ENCODE measurements around the gene RSPH10B.
"Not testable (repeated sequence)": the region's sequence is repeated elsewhere in the genome, so short reads cannot be mapped to it uniquely, and the experiment has no call there.

The RSPH10B gene

GRCh38 chr7:5963810-5964209, 6.7 kb downstream of the RSPH10B start:
- not testable (repeated sequence) for H3K4me1 Mint-ChIP-seq (ENCODE audit: low read depth); H3K4me3 Mint-ChIP-seq; H3K36me3 Mint-ChIP-seq (ENCODE audit: low read depth)

GRCh38 chr7:5963205-5963604, 7.3 kb downstream of the RSPH10B start:
- H3K9me3 Mint-ChIP-seq; H3K4me3 Mint-ChIP-seq; H3K4me1 Mint-ChIP-seq (ENCODE audit: low read depth); DNase-seq; H3K27ac Mint-ChIP-seq; H3K36me3 Mint-ChIP-seq (ENCODE audit: low read depth); H3K27me3 Mint-ChIP-seq: not testable (repeated sequence)

More at GRCh38 chr7:5963810-5964209, 6.7 kb downstream of the RSPH10B start:
- not testable (repeated sequence) for H3K27ac Mint-ChIP-seq, H3K27me3 Mint-ChIP-seq, H3K9me3 Mint-ChIP-seq, DNase-seq

GRCh38 chr7:5934945-5935450, 35.5 kb downstream of the RSPH10B start:
- H3K4me1 Mint-ChIP-seq (ENCODE audit: low read depth); H3K9me3 Mint-ChIP-seq; H3K36me3 Mint-ChIP-seq (ENCODE audit: low read depth); H3K4me3 Mint-ChIP-seq; H3K27me3 Mint-ChIP-seq; H3K27ac Mint-ChIP-seq; DNase-seq: not testable (repeated sequence)

GRCh38 chr7:5931905-5932644, 38.4 kb downstream of the RSPH10B start:
- not testable (repeated sequence) for DNase-seq; H3K27me3 Mint-ChIP-seq; H3K27ac Mint-ChIP-seq; H3K4me3 Mint-ChIP-seq; H3K36me3 Mint-ChIP-seq (ENCODE audit: low read depth); H3K9me3 Mint-ChIP-seq; H3K4me1 Mint-ChIP-seq (ENCODE audit: low read depth)

GRCh38 chr7:5931250-5931649, 39.2 kb downstream of the RSPH10B start:
- H3K27ac Mint-ChIP-seq; H3K27me3 Mint-ChIP-seq; H3K4me3 Mint-ChIP-seq; DNase-seq; H3K4me1 Mint-ChIP-seq (ENCODE audit: low read depth); H3K9me3 Mint-ChIP-seq; H3K36me3 Mint-ChIP-seq (ENCODE audit: low read depth): not testable (repeated sequence)

- not testable (repeated sequence) for H3K27ac Mint-ChIP-seq; H3K4me3 Mint-ChIP-seq; H3K4me1 Mint-ChIP-seq (ENCODE audit: low read depth); H3K36me3 Mint-ChIP-seq (ENCODE audit: low read depth); H3K9me3 Mint-ChIP-seq; DNase-seq; H3K27me3 Mint-ChIP-seq
Observed at GRCh38 chr7:5930290-5930689, 40.2 kb downstream of the RSPH10B start.

- H3K27me3 Mint-ChIP-seq; H3K9me3 Mint-ChIP-seq; H3K4me1 Mint-ChIP-seq (ENCODE audit: low read depth); H3K27ac Mint-ChIP-seq; DNase-seq; H3K36me3 Mint-ChIP-seq (ENCODE audit: low read depth); H3K4me3 Mint-ChIP-seq: not testable (repeated sequence)
Observed at GRCh38 chr7:5926263-5926870, 44.1 kb downstream of the RSPH10B start.

GRCh38 chr7:5924630-5925029, 45.9 kb downstream of the RSPH10B start:
- not testable (repeated sequence) for H3K36me3 Mint-ChIP-seq (ENCODE audit: low read depth); H3K4me3 Mint-ChIP-seq; H3K27ac Mint-ChIP-seq; H3K4me1 Mint-ChIP-seq (ENCODE audit: low read depth); DNase-seq; H3K27me3 Mint-ChIP-seq; H3K9me3 Mint-ChIP-seq

- H3K4me3 Mint-ChIP-seq: not testable (repeated sequence)
Observed at GRCh38 chr7:5924180-5924579, 46.3 kb downstream of the RSPH10B start.

GRCh38 chr7:5916529-5916928, 54.0 kb downstream of the RSPH10B start:
- not testable (repeated sequence) for H3K36me3 Mint-ChIP-seq (ENCODE audit: low read depth)

More at GRCh38 chr7:5924180-5924579, 46.3 kb downstream of the RSPH10B start:
- not testable (repeated sequence) for H3K27me3 Mint-ChIP-seq; H3K4me1 Mint-ChIP-seq (ENCODE audit: low read depth); H3K36me3 Mint-ChIP-seq (ENCODE audit: low read depth); H3K27ac Mint-ChIP-seq; H3K9me3 Mint-ChIP-seq; DNase-seq

GRCh38 chr7:5908835-5909234, 61.7 kb downstream of the RSPH10B start:
- H3K9me3 Mint-ChIP-seq; H3K4me1 Mint-ChIP-seq (ENCODE audit: low read depth); DNase-seq; H3K27me3 Mint-ChIP-seq; H3K4me3 Mint-ChIP-seq; H3K27ac Mint-ChIP-seq: not testable (repeated sequence)
- H3K36me3 Mint-ChIP-seq (ENCODE audit: low read depth): peaks cover 47% of the 10 kb centered on the region

More at GRCh38 chr7:5916529-5916928, 54.0 kb downstream of the RSPH10B start:
- DNase-seq; H3K4me3 Mint-ChIP-seq; H3K27ac Mint-ChIP-seq; H3K4me1 Mint-ChIP-seq (ENCODE audit: low read depth); H3K9me3 Mint-ChIP-seq; H3K27me3 Mint-ChIP-seq: not testable (repeated sequence)

- not testable (repeated sequence) for H3K27me3 Mint-ChIP-seq; DNase-seq; H3K27ac Mint-ChIP-seq; H3K4me3 Mint-ChIP-seq; H3K9me3 Mint-ChIP-seq; H3K4me1 Mint-ChIP-seq (ENCODE audit: low read depth)
- H3K36me3 Mint-ChIP-seq (ENCODE audit: low read depth): peaks cover 52% of the 10 kb centered on the region
Observed at GRCh38 chr7:5904726-5905125, 65.8 kb downstream of the RSPH10B start.

GRCh38 chr7:5903002-5903401, 67.5 kb downstream of the RSPH10B start:
- not testable (repeated sequence) for H3K27me3 Mint-ChIP-seq

GRCh38 chr7:5898480-5899224, 71.8 kb downstream of the RSPH10B start, which contains the start of gene CCZ1:
CCZ1 (plus strand) TSS chr7:5898733; CDS start chr7:5898800, 67 bp downstream.
- H3K9me3 Mint-ChIP-seq; H3K27me3 Mint-ChIP-seq; H3K4me1 Mint-ChIP-seq (ENCODE audit: low read depth): not testable (repeated sequence)
- DNase-seq: peak; percentile 81
- Mint-ChIP-seq H3K27ac (peak within 1 kb of the TSS; percentile 90), H3K4me3 (peak within 1 kb of the TSS; percentile 85), H3K36me3 (ENCODE audit: low read depth) (peaks cover 21% of the 10 kb centered on the region)

More at GRCh38 chr7:5903002-5903401, 67.5 kb downstream of the RSPH10B start:
- H3K4me3 Mint-ChIP-seq; H3K9me3 Mint-ChIP-seq; H3K4me1 Mint-ChIP-seq (ENCODE audit: low read depth); H3K27ac Mint-ChIP-seq; DNase-seq: not testable (repeated sequence)
- H3K36me3 Mint-ChIP-seq (ENCODE audit: low read depth): peaks cover 43% of the 10 kb centered on the region

Measured in activated T-cell treated with anti-CD3 and anti-CD28 coated beads, Interleukin-2, amount 50 U/mL, for 24 hours (primary cell).